H1 (cell line): ENCODE measurements around the gene MLLT11. TPM values are rescaled to one million over a fixed set of nuclear protein-coding genes. Genes with fewer than 3 reads are reported as not detected.

Source experiments
- CTCF ChIA-PET: fragments of 300-600 bp; sonication (Branson Sonifier 250); formaldehyde crosslinking; loops from one replicate; lab custom pipeline; 2021; ENCODE audit not compliant: partially characterized antibody; lab: Charles Lee
- POLR2A ChIA-PET: fragments of 300-600 bp; sonication (Branson Sonifier 250); formaldehyde crosslinking; loops from one replicate; lab custom pipeline; 2021; ENCODE audit warnings: inconsistent platforms; ENCODE audit not compliant: partially characterized antibody; lab: Charles Lee
- DNase-seq, 2 experiments: peaks; one replicate each; pipeline versions ENCODE4 v3.0.0 to v3.0.0-alpha.2; 2010 to 2022; ENCODE audit warnings: low spot score in 2 of 2, low read depth in 1 of 2, mixed read lengths in 1 of 2
- FAIRE-seq: peaks from 2 replicates; lab custom pipeline; 2011; peaks lifted over from hg19 to GRCh38; lab: Jason Lieb, UNC
- H2AFZ ChIP-seq: 2 replicates; pipeline ENCODE4 v1.8.1; 2012; ENCODE audit warnings: low read length, inconsistent platforms
- H2AK5ac ChIP-seq: 2 replicates; pipeline ENCODE4 v1.6.1; 2013; ENCODE audit warnings: low read depth, low read length
- H2BK120ac ChIP-seq: replicated peaks from 2 replicates; pipeline ENCODE3; 2013; ENCODE audit warnings: low read depth, low read length, inconsistent platforms
- H2BK12ac ChIP-seq: 2 replicates; pipeline ENCODE4 v1.6.1; 2013; ENCODE audit warnings: low read depth, low read length
- H2BK15ac ChIP-seq: 2 replicates; pipeline ENCODE4 v1.6.1; 2013; ENCODE audit warnings: low read length
- H2BK20ac ChIP-seq: 2 replicates; pipeline ENCODE4 v1.6.1; 2013; ENCODE audit warnings: low read length
- H2BK5ac ChIP-seq: 2 replicates; pipeline ENCODE4 v1.6.1; 2013; ENCODE audit warnings: low read depth, low read length
- H3K14ac ChIP-seq: 2 replicates; pipeline ENCODE4 v1.6.1; 2013; ENCODE audit warnings: inconsistent platforms; ENCODE audit not compliant: insufficient read length
- H3K18ac ChIP-seq: 2 replicates; pipeline ENCODE4 v1.6.1; 2013; ENCODE audit warnings: low read length; ENCODE audit errors: extremely low read depth
- H3K23ac ChIP-seq: 2 replicates; pipeline ENCODE4 v1.6.1; 2013; ENCODE audit warnings: inconsistent platforms; ENCODE audit not compliant: insufficient read length
- H3K23me2 ChIP-seq: 2 replicates; pipeline ENCODE4 v1.6.1; 2013; ENCODE audit warnings: low read depth, low read length
- H3K27ac ChIP-seq: 2 replicates; pipeline ENCODE4 v1.6.1; 2011; ENCODE audit warnings: low read depth, low read length, inconsistent platforms
- H3K27me3 ChIP-seq, 4 experiments: replicated peaks in 1 of 4; 1 replicate in 1 of 4; 2 replicates in 3 of 4; pipeline versions ENCODE4 v1.6.1 to v1.8.1; 2011 to 2013; ENCODE audit warnings: low read length in 3 of 4, mild to moderate bottlenecking in 3 of 4, inconsistent platforms in 2 of 4, mixed read lengths in 2 of 4, moderate library complexity in 1 of 4; ENCODE audit not compliant: control insufficient read depth in 3 of 4, insufficient read depth in 3 of 4; ENCODE audit errors: extremely low read depth in 1 of 4
- H3K36me3 ChIP-seq, 4 experiments: 2 replicates each; pipeline versions ENCODE4 v1.6.1 to v1.8.1; 2011 to 2013; ENCODE audit warnings: mild to moderate bottlenecking in 4 of 4, low read length in 3 of 4, moderate library complexity in 2 of 4, control low read depth in 1 of 4, inconsistent platforms in 1 of 4; ENCODE audit not compliant: insufficient read depth in 4 of 4, control insufficient read depth in 2 of 4
- H3K4ac ChIP-seq: replicated peaks from 2 replicates; pipeline ENCODE3; 2013; ENCODE audit warnings: low read length, low read depth, mixed read lengths, inconsistent platforms; ENCODE audit not compliant: insufficient read length
- H3K4me1 ChIP-seq, 4 experiments: replicated peaks in 1 of 4; 1 replicate in 1 of 4; 2 replicates in 3 of 4; pipeline versions ENCODE4 v1.6.1 to v1.8.1; 2011 to 2013; ENCODE audit warnings: low read length in 3 of 4, inconsistent platforms in 2 of 4, mixed read lengths in 1 of 4; ENCODE audit not compliant: insufficient read depth in 4 of 4, control insufficient read depth in 3 of 4
- H3K4me2 ChIP-seq, 2 experiments: 2 replicates each; pipeline versions ENCODE4 v1.6.1 to v1.8.1; 2011 to 2013; ENCODE audit warnings: low read depth in 2 of 2, low read length in 2 of 2, control low read depth in 1 of 2, inconsistent platforms in 1 of 2, mild to moderate bottlenecking in 1 of 2; ENCODE audit not compliant: insufficient read depth in 1 of 2
- H3K4me3 ChIP-seq, 4 experiments: fragments of 200-600, 300-600 bp in 1 of 4; sonication (generic), shearing (Covaris generic), sonication (Bioruptor Twin) in 1 of 4; 2 replicates each; pipeline versions ENCODE4 v1.5.1 to v1.8.1; 2011 to 2016; ENCODE audit warnings: low read length in 4 of 4, low read depth in 3 of 4, control low read depth in 2 of 4, inconsistent platforms in 2 of 4, mild to moderate bottlenecking in 2 of 4, mixed read lengths in 1 of 4, moderate library complexity in 1 of 4; ENCODE audit not compliant: insufficient read depth in 2 of 4; ENCODE audit errors: extremely low read depth in 1 of 4
- H3K56ac ChIP-seq: replicated peaks from 2 replicates; pipeline ENCODE3; 2013; ENCODE audit warnings: low read depth, mild to moderate bottlenecking, mixed read lengths, low read length, inconsistent platforms; ENCODE audit not compliant: insufficient read length
- H3K79me1 ChIP-seq: 2 replicates; pipeline ENCODE4 v1.6.1; 2013; ENCODE audit warnings: low read depth, low read length, control low read depth
- H3K79me2 ChIP-seq, 2 experiments: 2 replicates each; pipeline versions ENCODE4 v1.6.1 to v1.8.1; 2012 to 2013; ENCODE audit warnings: low read length in 2 of 2, mild to moderate bottlenecking in 2 of 2, inconsistent platforms in 1 of 2; ENCODE audit not compliant: insufficient read depth in 2 of 2, control insufficient read depth in 1 of 2
- H3K9ac ChIP-seq, 4 experiments: replicated peaks in 1 of 4; 1 replicate in 1 of 4; 2 replicates in 3 of 4; pipeline versions ENCODE4 v1.6.1 to v1.8.1; 2011 to 2013; ENCODE audit warnings: low read depth in 3 of 4, low read length in 3 of 4, control low read depth in 2 of 4, mild to moderate bottlenecking in 2 of 4, moderate library complexity in 2 of 4, inconsistent platforms in 1 of 4; ENCODE audit errors: extremely low read depth in 1 of 4
- H3K9me3 ChIP-seq, 2 experiments: 2 replicates each; pipeline versions ENCODE4 v1.6.1 to v1.8.1; 2012 to 2013; ENCODE audit warnings: mild to moderate bottlenecking in 2 of 2, moderate library complexity in 2 of 2, control low read depth in 1 of 2, inconsistent platforms in 1 of 2, low read depth in 1 of 2, low read length in 1 of 2, mixed read lengths in 1 of 2; ENCODE audit not compliant: insufficient read depth in 2 of 2
- H4K20me1 ChIP-seq, 2 experiments: replicated peaks in 1 of 2; 2 replicates each; pipeline versions ENCODE3 to v1.8.1; 2011 to 2013; ENCODE audit warnings: inconsistent platforms in 2 of 2, low read length in 2 of 2, mild to moderate bottlenecking in 1 of 2; ENCODE audit not compliant: insufficient read depth in 2 of 2, control insufficient read depth in 1 of 2
- H4K5ac ChIP-seq: 2 replicates; pipeline ENCODE4 v1.6.1; 2013; ENCODE audit warnings: low read length, low read depth, mixed read lengths, inconsistent platforms; ENCODE audit not compliant: insufficient read length
- H4K8ac ChIP-seq: 2 replicates; pipeline ENCODE4 v1.8.0; 2013; ENCODE audit warnings: mild to moderate bottlenecking, moderate library complexity, low read length, inconsistent platforms; ENCODE audit not compliant: insufficient read depth; ENCODE audit errors: extremely low read depth
- H4K91ac ChIP-seq: replicated peaks from 2 replicates; pipeline ENCODE3; 2013; ENCODE audit warnings: low read length, mixed read lengths, inconsistent platforms; ENCODE audit not compliant: insufficient read length
- ASH2L ChIP-seq: fragments of 200-600, 300-600 bp; sonication (generic); IDR thresholded peaks from one replicate; pipeline ENCODE4 v1.7.1; 2017; ENCODE audit warnings: low read length
- BACH1 ChIP-seq: IDR thresholded peaks from 2 replicates; pipeline ENCODE4 v1.6.1; 2012; ENCODE audit warnings: low read length, improper control_type of control experiment
- CBX8 ChIP-seq: fragments of 300-800, 300-1000 bp; sonication (generic); IDR thresholded peaks from 2 replicates; pipeline ENCODE4 v1.7.1; 2016; ENCODE audit warnings: low read depth, low read length, borderline replicate concordance
- GTF2F1 ChIP-seq: IDR thresholded peaks from 2 replicates; pipeline ENCODE4 v1.6.1; 2012; ENCODE audit warnings: low read depth, low read length, improper control_type of control experiment, borderline replicate concordance
- JUND ChIP-seq: IDR thresholded peaks from 2 replicates; pipeline ENCODE4 v1.6.1; 2011; ENCODE audit warnings: mild to moderate bottlenecking, improper control_type of control experiment, low read length
- NRF1 ChIP-seq: IDR thresholded peaks from 2 replicates; pipeline ENCODE4 v1.6.1; 2011; ENCODE audit warnings: mild to moderate bottlenecking, low read depth, low read length, improper control_type of control experiment
- PHF8 ChIP-seq: fragments of 200-600 bp; sonication (generic); conservative IDR thresholded peaks from 2 replicates; pipeline ENCODE4 v1.7.1; 2012; ENCODE audit warnings: low read depth, mild to moderate bottlenecking, inconsistent platforms, low read length, moderate library complexity
- RXRA ChIP-seq: IDR thresholded peaks from 2 replicates; pipeline ENCODE4 v1.6.1; 2011; ENCODE audit warnings: low read depth, mild to moderate bottlenecking, low read length, moderate library complexity; ENCODE audit not compliant: insufficient read depth
- SP2 ChIP-seq: IDR thresholded peaks from 2 replicates; pipeline ENCODE4 v1.6.1; 2012; ENCODE audit warnings: mild to moderate bottlenecking, low read length, inconsistent platforms
- TCF12 ChIP-seq: IDR thresholded peaks from 2 replicates; pipeline ENCODE4 v1.6.1; 2011; ENCODE audit warnings: low read depth, mild to moderate bottlenecking, low read length
- WGBS, 2 experiments: shearing (Covaris generic) in 1 of 2; methylation state at CpG; one replicate each; pipeline versions ENCODE4 v1.1.6 to v1.1.7; 2013 to 2015; ENCODE audit warnings: low lambda C conversion rate in 2 of 2, mixed read lengths in 2 of 2, inconsistent platforms in 1 of 2, low coverage in 1 of 2, missing lambda C conversion rate in 1 of 2; ENCODE audit not compliant: insufficient replicate concordance in 2 of 2, insufficient coverage in 1 of 2, insufficient read length in 1 of 2; ENCODE audit errors: extremely low coverage in 1 of 2, missing lambda C conversion rate in 1 of 2; 5-methylcytosine and 5-hydroxymethylcytosine counted together
- polyA plus RNA-seq, 7 experiments: library from polyadenylated mRNA; depleted of rRNA in 3 of 7; stranded (reverse) in 5 of 7; unstranded in 2 of 7; fragments of >200 nt in 5 of 7; fragments of 200-250 nt in 2 of 7; gene quantifications; 1 replicate in 5 of 7; 2 replicates in 1 of 7; 4 replicates in 1 of 7; pipeline versions ENCODE4 v1.2.1 to v1.2.3, GENCODE V29; 2011 to 2013; ENCODE audit warnings: missing spikeins in 2 of 7, mixed read lengths in 2 of 7
- total RNA-seq: library from RNA; stranded (reverse); fragmentation: NEBNext Ultra II Directional; extraction: Animal tissue kit (Norgen Biotek cat#: 25700); gene quantifications from 2 replicates; pipeline ENCODE4 v1.2.1, GENCODE V29; 2021
- TF ChIP-seq, protein P1 (sequence below): IDR thresholded peaks from 2 replicates; pipeline ENCODE4 v1.6.1; 2012; ENCODE audit warnings: low read length, inconsistent platforms

Gene MLLT11
- total and polyA plus RNA-seq, 2 of the 8 experiments (the other 6 are each of a cell fraction or from before 2014, with no cell fraction given): 13.7 to 18.1 TPM

DNA sequence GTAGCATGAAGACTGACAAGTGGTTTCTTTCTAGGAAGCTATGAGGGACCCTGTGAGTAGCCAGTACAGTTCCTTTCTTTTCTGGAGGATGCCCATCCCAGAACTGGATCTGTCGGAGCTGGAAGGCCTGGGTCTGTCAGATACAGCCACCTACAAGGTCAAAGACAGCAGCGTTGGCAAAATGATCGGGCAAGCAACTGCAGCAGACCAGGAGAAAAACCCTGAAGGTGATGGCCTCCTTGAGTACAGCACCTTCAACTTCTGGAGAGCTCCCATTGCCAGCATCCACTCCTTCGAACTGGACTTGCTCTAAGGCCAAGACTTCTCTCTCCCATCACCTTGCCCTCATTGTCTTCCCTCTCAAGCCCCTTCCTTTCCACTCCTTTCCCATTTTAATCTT, 7.0 kb downstream of the MLLT11 start:
- H3K79me1 ChIP-seq: no peaks in the 10 kb centered on the region; the same call in 1 of the 2 replicates
- H3K9ac ChIP-seq: no peak overlapping the region; a peak in 1 of 7 replicates
- 97% methylated on average over 4 of the region's 4 CpGs; no CpG with 5 or more reads in 1 of the 2 experiments for WGBS, 2 experiments
- H2AK5ac ChIP-seq: no peak overlapping the region
- H3K9me3 ChIP-seq: no peaks in the 10 kb centered on the region
- POLR2A ChIA-PET: interaction anchor here (0.7 to 2.2 kb wide), 4 partner anchors 10 to 20 kb away, joined by 3 to 9 read pairs (median 5); partner anchors contain the start of gene C1orf56
- TF ChIP-seq RXRA (no peak), JUND (no peak), PHF8 (no peak), BACH1 (no peak), NRF1 (no peak), SP2 (no peak), TCF12 (no peak), CBX8 (no peak), ASH2L (no peak), GTF2F1 (no peak)
- TF ChIP-seq, protein P1, sequence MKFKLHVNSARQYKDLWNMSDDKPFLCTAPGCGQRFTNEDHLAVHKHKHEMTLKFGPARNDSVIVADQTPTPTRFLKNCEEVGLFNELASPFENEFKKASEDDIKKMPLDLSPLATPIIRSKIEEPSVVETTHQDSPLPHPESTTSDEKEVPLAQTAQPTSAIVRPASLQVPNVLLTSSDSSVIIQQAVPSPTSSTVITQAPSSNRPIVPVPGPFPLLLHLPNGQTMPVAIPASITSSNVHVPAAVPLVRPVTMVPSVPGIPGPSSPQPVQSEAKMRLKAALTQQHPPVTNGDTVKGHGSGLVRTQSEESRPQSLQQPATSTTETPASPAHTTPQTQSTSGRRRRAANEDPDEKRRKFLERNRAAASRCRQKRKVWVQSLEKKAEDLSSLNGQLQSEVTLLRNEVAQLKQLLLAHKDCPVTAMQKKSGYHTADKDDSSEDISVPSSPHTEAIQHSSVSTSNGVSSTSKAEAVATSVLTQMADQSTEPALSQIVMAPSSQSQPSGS: no peak
- no peak overlapping the region for H3K18ac ChIP-seq
- FAIRE-seq (no peak), DNase-seq (no peak)
- H3K56ac ChIP-seq: no peak overlapping the region
- no peak overlapping the region for H4K8ac ChIP-seq
- H3K14ac ChIP-seq: no peak overlapping the region
- no peak overlapping the region for H2AFZ ChIP-seq
- no peak overlapping the region for H4K91ac ChIP-seq
- no peak overlapping the region for H2BK12ac ChIP-seq
- H4K20me1 ChIP-seq: peaks cover 0 to 3% of the 10 kb centered on the region in 2 experiments
- no peak overlapping the region for H3K4me2 ChIP-seq
- H2BK120ac ChIP-seq: no peak overlapping the region
- H3K23me2 ChIP-seq: peaks cover 5% of the 10 kb centered on the region; the same call in 1 of the 2 replicates
- no peak overlapping the region for H2BK5ac ChIP-seq
- no peak overlapping the region for H3K27ac ChIP-seq
- no peak overlapping the region for H3K4ac ChIP-seq
- H2BK15ac ChIP-seq: no peak overlapping the region
- H3K4me3 ChIP-seq: no peak overlapping the region
- no peak overlapping the region for H4K5ac ChIP-seq
- H3K79me2 ChIP-seq: peaks cover 0 to 40% of the 10 kb centered on the region in 2 experiments; a peak in 2 of 4 replicates
- no peak overlapping the region for H2BK20ac ChIP-seq
- peaks cover 0 to 4% (median 2%) of the 10 kb centered on the region in 4 experiments; a peak in 2 of 7 replicates for H3K4me1 ChIP-seq
- H3K27me3 ChIP-seq: no peaks in the 10 kb centered on the region
- CTCF ChIA-PET: interaction anchor here (0.6 to 1.7 kb wide), 6 partner anchors 19 to 159 kb away, joined by 3 to 8 read pairs (median 4); partner anchors contain the start of genes C1orf56 and TNFAIP8L2
- H3K23ac ChIP-seq: no peak overlapping the region
- peaks cover 0 to 8% (median 0%) of the 10 kb centered on the region in 4 experiments; a peak in 6 of 8 replicates for H3K36me3 ChIP-seq
